ENCODE data around the gene KCP.

The KCP gene

GRCh38 chr7:128872394-128872824 lies 38.1 kb downstream of the KCP start:
- DNase-seq (ENCODE audit: low read depth), result no peak

GRCh38 chr7:128871050-128871449 lies 39.5 kb downstream of the KCP start:
- no peak for DNase-seq (ENCODE audit: low read depth)

GRCh38 chr7:128869944-128870285 lies 40.6 kb downstream of the KCP start:
- no peak for DNase-seq (ENCODE audit: low read depth)

DNA sequence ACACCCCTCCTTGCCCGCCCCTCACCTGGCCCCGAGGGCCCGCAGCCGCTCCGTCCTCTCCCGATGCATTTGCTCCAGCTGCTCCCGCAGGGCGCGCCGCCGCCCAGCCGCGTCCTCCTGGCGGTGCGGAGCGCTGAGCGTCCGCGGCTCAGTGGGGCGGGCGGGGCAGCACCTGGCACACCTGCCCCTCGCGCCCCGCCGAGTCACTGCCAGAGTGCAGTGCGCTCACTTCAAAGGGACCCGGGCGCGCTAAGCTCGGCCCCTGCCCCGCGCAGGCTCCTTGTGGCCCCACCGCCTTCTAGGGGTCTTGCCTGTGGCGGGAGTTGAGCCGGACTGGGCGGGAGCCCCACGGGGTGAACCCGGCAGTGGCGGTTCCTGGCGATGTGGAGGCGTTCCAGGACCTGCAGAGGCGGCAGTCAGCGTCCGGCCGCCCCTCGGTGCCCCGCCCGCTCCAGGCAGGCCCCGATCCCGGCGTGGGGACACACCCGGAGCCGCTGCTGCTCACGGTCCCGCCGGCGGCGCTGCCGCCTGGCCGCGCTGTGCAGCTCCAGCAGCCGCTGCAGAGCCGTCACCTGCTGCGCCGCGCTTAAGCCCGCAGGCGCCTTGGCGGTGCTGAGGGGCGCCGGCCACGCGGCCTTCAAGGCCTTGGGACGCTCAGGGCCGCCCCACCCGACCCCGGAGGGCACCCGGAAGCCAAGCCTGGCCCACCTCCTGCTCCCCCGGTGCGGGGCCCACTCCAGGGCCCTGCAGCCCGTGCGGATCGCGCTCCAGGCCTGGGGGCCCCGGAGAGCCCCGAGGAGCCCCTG lies 41.2 kb downstream of the KCP start:
- no peak for DNase-seq (ENCODE audit: low read depth)

GRCh38 chr7:128868624-128869137 lies 41.8 kb downstream of the KCP start:
- no peak for DNase-seq (ENCODE audit: low read depth)

DNA sequence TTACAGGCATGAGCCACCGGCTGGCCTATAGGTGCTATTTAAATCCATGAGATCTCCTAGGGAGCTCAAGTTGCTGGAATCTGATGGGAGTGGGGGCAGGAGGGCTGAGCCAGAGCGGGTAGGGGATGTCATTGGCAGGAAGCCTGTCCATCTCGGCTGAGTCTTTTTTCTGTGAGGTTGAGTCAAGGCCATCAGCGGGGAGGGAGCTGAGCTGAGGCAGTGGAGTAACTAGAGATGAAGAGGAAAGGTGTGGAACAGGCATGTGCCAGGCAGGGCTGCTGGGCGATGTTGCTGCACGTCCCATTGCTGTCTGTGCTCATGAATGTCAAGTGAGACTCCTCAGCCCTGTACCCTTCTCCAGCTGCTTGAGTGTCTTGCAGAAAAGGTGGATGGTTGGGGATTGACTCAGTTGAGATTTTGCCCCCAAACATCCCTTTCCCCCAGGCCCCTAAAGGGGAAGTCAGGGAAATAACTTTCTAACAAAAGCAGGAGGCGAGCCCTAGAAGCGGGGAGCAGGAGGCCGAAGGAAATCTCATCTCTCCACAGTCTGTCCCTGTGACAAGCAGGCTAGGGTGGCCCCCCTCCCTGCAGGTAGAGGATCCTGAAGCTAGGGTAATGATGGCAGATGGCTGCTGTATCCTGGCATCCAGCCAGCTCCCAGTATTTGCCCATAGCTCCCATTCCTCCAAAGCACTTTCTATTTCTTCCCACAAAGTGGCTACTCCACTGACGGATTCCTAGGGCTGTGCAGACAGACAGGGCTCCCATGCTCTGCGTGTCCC lies 42.5 kb downstream of the KCP start:
- no peak for DNase-seq (ENCODE audit: low read depth)

DNA sequence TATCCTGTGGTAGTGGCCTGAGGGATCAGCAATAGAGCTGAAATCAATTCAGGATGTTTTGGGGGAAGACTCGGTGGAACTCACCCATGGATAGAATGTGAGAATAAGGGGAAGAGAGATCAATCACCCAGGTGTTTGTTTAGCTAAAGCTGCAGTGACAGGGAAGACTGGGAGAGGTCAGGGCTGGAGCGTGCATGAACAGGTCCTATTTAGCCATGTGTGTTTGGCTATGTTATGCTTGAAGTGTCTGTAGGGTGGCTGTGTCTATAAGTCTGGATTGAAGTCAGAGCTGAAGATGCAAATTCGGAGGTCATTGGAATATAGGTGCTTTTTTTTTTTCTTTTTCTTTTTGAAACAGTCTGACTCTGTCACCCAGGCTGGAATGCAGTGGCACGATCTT lies 43.3 kb downstream of the KCP start:
- no peak for DNase-seq (ENCODE audit: low read depth)

DNA sequence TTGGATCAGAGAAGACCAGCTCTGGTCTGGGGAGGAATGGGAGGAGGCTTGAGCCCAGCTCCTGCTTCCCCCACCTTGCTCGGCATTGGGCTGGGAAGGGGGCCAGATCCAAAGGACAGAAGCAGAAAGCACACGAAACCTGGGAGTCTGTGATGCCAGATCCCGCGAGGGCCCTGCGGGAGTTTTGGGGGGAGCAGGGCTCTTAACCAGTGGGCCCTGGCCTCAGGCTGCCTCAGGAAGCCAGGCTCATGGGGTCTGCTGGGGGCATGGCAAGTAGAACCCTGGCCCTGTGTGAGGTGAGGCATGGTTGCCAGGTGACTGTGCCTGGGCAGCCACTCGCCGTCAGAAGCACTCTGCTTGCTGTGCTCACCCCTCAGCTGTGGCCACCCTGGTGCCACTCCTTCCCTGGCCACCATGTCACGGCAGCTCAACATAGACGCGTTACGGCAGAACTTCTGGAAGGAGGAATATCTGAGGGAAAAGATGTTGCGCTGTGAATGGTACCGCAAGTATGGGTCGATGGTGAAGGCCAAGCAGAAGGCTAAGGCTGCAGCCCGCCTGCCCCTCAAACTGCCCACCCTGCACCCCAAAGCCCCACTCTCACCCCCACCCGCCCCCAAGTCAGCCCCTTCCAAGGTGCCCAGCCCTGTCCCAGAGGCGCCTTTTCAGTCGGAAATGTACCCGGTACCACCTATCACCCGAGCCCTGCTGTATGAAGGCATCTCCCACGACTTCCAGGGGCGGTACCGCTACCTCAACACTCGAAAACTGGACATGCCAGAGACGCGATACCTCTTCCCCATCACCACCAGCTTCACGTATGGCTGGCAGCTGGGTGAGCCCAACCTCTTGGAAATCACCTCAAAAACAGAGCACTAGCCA lies 44.3 kb downstream of the KCP start:
- no peak for DNase-seq (ENCODE audit: low read depth)

- DNase-seq (ENCODE audit: low read depth), result no peak
Observed at GRCh38 chr7:128865303-128865702, 45.2 kb downstream of the KCP start.

GRCh38 chr7:128863433-128863989 lies 47.0 kb downstream of the KCP start:
- peak; percentile 55 for DNase-seq (ENCODE audit: low read depth)

DNA sequence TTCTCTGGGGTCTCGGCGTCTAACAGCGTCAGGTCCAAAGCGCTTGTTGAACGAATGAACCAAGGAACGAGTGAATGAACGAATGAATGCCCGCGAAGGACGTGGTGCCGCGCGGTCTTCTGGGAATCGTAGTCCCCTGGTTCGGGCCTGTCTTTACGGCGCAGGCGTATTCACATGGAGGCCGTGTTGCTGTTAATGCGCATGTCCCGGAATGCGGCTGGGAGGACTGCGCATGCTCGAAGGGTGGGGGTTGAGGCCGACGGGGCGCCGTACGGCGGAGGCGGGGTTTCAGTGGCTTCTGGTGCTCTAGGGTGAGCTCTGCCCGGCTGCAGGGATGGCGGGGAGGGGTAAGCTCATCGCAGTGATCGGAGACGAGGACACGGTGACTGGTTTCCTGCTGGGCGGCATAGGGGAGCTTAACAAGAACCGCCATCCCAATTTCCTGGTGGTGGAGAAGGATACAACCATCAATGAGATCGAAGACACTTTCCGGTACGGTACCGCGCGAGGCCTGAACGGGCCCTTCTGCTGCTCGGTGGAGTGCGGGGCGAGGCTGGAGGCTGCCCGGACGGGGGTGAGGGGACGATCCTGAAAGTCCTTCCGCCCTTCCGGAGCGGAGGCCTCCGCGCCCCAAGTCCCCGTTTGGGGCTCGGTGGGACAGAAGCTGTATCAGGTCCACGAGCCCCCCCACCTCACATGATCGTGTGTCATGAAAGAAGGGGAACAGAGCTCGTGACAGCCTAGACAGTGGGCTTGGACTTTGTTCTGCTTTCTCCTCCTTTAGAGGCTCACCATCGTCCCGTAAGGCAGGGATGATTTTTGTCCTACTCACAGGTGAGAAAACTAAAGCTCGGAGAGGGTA lies 47.7 kb downstream of the KCP start, which contains the start of gene ATP6V1F:
Gene ATP6V1F, plus strand, starts transcription at position 286 of the 862 bp plus-strand sequence. Its CDS starts 49 bp downstream, at position 335.
- DNase-seq (ENCODE audit: low read depth), result peak; percentile 96

- no peak for DNase-seq (ENCODE audit: low read depth)
Observed at GRCh38 chr7:128861957-128862570, 48.4 kb downstream of the KCP start.

DNA sequence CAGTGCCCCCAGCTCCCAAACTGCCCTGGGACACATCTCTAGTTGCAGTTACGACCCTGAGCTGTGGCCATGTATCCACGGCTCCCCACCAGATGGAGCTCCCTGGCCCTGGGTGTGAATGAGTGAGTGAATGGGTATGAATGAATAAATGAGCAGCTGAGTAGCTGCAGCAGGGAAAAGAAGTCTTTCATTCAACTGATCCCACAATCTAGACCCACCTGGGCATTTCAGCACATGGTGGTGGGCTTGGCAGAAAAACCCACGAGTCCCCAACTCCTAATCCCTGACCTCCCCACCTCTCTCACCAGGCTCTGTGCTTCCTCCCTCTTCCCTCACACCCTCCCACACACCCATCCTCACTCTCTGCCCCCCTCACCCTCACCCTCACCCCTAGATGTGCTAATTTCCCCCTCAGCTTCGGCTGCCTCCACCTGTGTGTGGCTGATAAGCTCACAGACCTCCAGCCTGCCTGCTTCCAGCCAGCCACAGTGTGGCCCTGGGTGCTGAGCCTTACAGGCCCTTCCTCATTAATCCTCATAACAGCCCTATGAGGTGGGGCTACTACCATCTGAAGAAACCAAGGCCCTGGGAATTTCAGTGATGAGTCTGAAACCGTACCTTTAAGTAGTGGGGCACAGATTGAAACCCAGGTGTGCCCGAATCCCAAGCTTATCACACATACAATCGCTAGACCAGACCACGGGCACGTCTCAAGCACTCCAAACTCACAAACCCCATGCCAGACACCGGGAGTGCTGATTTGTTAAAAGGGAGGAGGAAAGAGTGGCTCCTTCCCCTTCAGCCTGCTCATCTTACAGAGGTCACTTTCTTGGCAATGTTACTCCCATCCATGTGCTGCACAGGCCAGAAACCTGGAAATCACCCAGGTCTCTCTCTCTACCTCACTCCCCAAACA lies 50.1 kb downstream of the KCP start:
- peak; percentile 71 for DNase-seq (ENCODE audit: low read depth)

GRCh38 chr7:128859232-128860157 lies 51.0 kb downstream of the KCP start:
- no peak for DNase-seq (ENCODE audit: low read depth)

DNA sequence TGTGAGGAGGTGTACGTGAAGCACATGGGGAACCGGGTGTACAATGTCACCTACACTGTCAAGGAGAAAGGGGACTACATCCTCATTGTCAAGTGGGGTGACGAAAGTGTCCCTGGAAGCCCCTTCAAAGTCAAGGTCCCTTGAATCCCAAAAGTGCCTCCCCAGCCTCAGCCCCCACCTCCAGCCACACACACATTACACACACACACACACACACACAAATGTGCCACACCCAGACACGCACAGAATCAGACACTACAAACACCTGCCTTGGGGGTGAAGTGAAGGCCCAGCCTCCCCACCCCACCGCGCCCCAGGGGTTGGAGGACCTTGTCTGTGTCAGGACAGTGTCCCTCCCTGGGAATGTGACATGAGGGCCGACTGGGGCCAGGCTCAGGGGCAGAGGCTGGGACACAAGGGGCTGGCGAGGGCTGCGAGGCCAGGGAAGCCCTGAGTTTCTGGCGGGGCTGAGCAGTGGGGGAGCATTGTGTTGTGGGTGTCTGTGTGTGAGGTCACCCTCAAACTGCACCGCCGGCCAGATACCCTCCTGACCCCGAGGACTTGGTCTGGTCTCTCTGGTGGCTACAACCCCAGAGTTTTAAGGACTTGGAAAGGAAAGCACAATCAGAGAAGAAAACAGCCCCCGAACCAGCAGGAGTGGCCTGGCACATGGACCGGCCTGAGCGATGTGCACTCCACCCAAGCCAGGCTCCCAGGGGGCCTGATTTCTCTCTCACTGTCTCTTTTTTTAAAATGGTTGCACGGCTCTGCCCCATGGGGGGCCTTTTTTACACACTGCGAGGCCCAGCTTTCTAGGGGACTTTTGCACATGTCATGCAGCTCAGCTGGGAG lies 51.9 kb downstream of the KCP start:
- DNase-seq (ENCODE audit: low read depth), result no peak

- no peak for DNase-seq (ENCODE audit: low read depth)
Observed at GRCh38 chr7:128856001-128856718, 54.3 kb downstream of the KCP start.

All from fibroblast of the conjunctiva (primary cell).